Common myeloid progenitor, CD34-positive (primary cell): ENCODE measurements around the gene CTXND2.
"Not testable (repeated sequence)": the region's sequence is repeated elsewhere in the genome, so short reads cannot be mapped to it uniquely, and the experiment has no call there.

ENCODE experiments used
- CTCF ChIA-PET: fragments of 350-600 bp; sonication (Branson Sonifier 250); formaldehyde crosslinking; loops from one replicate; lab custom pipeline; 2021; ENCODE audit warnings: antibody characterized with exemption; lab: Charles Lee
- POLR2A ChIA-PET: fragments of 350-600 bp; sonication (Branson Sonifier 250); formaldehyde crosslinking; loops from one replicate; lab custom pipeline; 2021; ENCODE audit warnings: antibody characterized with exemption; lab: Charles Lee
- DNase-seq, 3 donors: peaks; one replicate each; pipeline versions ENCODE4 v3.0.0 to v3.0.0-alpha.2; 2013
- H3K27ac ChIP-seq, 2 experiments: 1 replicate in 1 of 2; 2 replicates in 1 of 2; pipeline ENCODE4 v1.7.0; 2013; ENCODE audit warnings: inconsistent platforms in 2 of 2, low read length in 2 of 2, mild to moderate bottlenecking in 2 of 2, low read depth in 1 of 2, moderate library complexity in 1 of 2; ENCODE audit not compliant: severe bottlenecking in 2 of 2, insufficient read depth in 1 of 2, poor library complexity in 1 of 2
- H3K27me3 ChIP-seq, 5 experiments: replicated peaks in 2 of 5; 1 replicate in 3 of 5; 2 replicates in 2 of 5; pipeline versions ENCODE4 v1.6.1 to v1.7.0; 2013; ENCODE audit warnings: low read length in 4 of 5, mild to moderate bottlenecking in 2 of 5, moderate library complexity in 2 of 5, inconsistent platforms in 1 of 5; ENCODE audit not compliant: insufficient read depth in 5 of 5, control insufficient read depth in 4 of 5
- H3K36me3 ChIP-seq, 4 experiments: 1 replicate in 2 of 4; 2 replicates in 2 of 4; pipeline versions ENCODE4 v1.6.1 to v1.7.0; 2013; ENCODE audit warnings: low read length in 3 of 4, control low read depth in 1 of 4, mild to moderate bottlenecking in 1 of 4; ENCODE audit not compliant: control insufficient read depth in 4 of 4, insufficient read depth in 4 of 4
- H3K4me1 ChIP-seq, 4 experiments: 1 replicate in 3 of 4; 2 replicates in 1 of 4; pipeline versions ENCODE4 v1.6.1 to v1.7.1; 2013; ENCODE audit warnings: low read length in 3 of 4, mild to moderate bottlenecking in 3 of 4, control low read depth in 1 of 4, inconsistent platforms in 1 of 4, moderate library complexity in 1 of 4; ENCODE audit not compliant: control insufficient read depth in 4 of 4, insufficient read depth in 4 of 4; ENCODE audit errors: control extremely low read depth in 1 of 4
- H3K4me3 ChIP-seq, 7 experiments: 1 replicate in 4 of 7; 2 replicates in 3 of 7; pipeline versions ENCODE4 v1.5.1 to v1.7.0; 2013; ENCODE audit warnings: mild to moderate bottlenecking in 7 of 7, low read length in 6 of 7, moderate library complexity in 6 of 7, inconsistent platforms in 2 of 7, low read depth in 2 of 7, control low read depth in 1 of 7; ENCODE audit not compliant: insufficient read depth in 4 of 7, control insufficient read depth in 1 of 7; ENCODE audit errors: extremely low read depth in 1 of 7
- H3K9me3 ChIP-seq, 5 experiments: 1 replicate in 4 of 5; 2 replicates in 1 of 5; pipeline versions ENCODE4 v1.6.1 to v1.7.1; 2013; ENCODE audit warnings: low read length in 4 of 5, mild to moderate bottlenecking in 2 of 5, inconsistent platforms in 1 of 5, low read depth in 1 of 5, moderate library complexity in 1 of 5; ENCODE audit not compliant: control insufficient read depth in 4 of 5, insufficient read depth in 2 of 5; ENCODE audit errors: control extremely low read depth in 1 of 5
- WGBS: methylation state at CpG from one replicate; pipeline ENCODE4 v1.1.5; 2013; ENCODE audit not compliant: insufficient coverage; 5-methylcytosine and 5-hydroxymethylcytosine counted together

The CTXND2 gene

DNA sequence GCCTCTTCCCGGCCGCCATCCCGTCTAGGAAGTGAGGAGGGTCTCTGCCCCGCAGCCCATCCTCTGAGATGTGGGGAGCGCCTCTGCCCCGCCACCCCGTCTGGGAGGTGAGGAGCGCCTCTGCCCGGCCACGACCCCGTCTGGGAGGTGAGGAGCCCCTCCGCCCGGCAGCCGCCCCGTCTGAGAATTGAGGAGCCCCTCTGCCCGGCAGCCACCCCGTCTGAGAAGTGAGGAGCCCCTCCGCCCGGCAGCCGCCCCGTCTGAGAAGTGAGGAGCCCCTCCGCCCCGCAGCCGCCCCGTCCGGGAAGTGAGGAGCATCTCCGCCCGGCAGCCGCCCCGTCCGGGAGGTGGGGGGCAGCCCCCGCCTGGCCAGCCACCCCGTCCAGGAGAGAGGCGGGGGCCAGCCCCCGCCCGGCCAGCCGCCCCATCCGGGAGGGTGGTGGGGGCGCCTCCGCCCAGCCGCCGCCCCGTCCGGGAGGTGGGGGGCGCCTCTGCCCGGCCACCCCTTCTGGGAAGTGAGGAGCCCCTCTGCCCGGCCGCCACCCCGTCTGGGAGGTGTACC is 36.1 kb upstream of the CTXND2 start:
- H3K9me3 ChIP-seq, H3K4me3 ChIP-seq, H3K27ac ChIP-seq, H3K27me3 ChIP-seq, POLR2A ChIA-PET, CTCF ChIA-PET, DNase-seq: not testable (repeated sequence)
- WGBS = 99% methylated on average over 22 of the region's 49 CpGs
- H3K36me3 ChIP-seq = peaks cover 6 to 34% (median 9%) of the 10 kb centered on the region in 4 experiments
- peaks cover 0 to 11% (median 5%) of the 10 kb centered on the region in 4 experiments for H3K4me1 ChIP-seq

GRCh38 chr1:150852734-150853133 is 34.2 kb upstream of the CTXND2 start:
- H3K27me3 ChIP-seq, H3K27ac ChIP-seq, POLR2A ChIA-PET, H3K9me3 ChIP-seq: not testable (repeated sequence)
- Histone ChIP-seq H3K4me1 (peaks cover 0 to 11% (median 5%) of the 10 kb centered on the region in 4 experiments), H3K36me3 (peaks cover 6 to 42% (median 11%) of the 10 kb centered on the region in 4 experiments), H3K4me3 (peak overlapping the region in 1 of 7 experiments; percentile 42)
- CTCF ChIA-PET = interaction anchor here (1.2 kb wide), 1 partner anchor 15 kb away, joined by 3 read pairs; no protein-coding TSS in a partner anchor
- no CpG with 5 or more reads among the region's 3 CpGs for WGBS
- peak; percentile 22 to 62 (median 48) for DNase-seq

GRCh38 chr1:150863724-150864123 is 23.2 kb upstream of the CTXND2 start:
- H3K36me3 ChIP-seq = peaks cover 3 to 14% (median 4%) of the 10 kb centered on the region in 4 experiments
- peaks cover 0 to 2% (median 0%) of the 10 kb centered on the region in 5 experiments for H3K9me3 ChIP-seq
- CTCF ChIA-PET = no interaction called here
- no peak for DNase-seq
- POLR2A ChIA-PET = interaction anchor here (0.6 kb wide), 1 partner anchor 292 kb away, joined by 3 read pairs; no protein-coding TSS in a partner anchor
- H3K27ac ChIP-seq = no peak overlapping the region
- no peaks in the 10 kb centered on the region for H3K4me1 ChIP-seq
- WGBS = 100% methylated on average over 1 of the region's 2 CpGs
- no peak overlapping the region for H3K4me3 ChIP-seq
- no peaks in the 10 kb centered on the region for H3K27me3 ChIP-seq

DNA sequence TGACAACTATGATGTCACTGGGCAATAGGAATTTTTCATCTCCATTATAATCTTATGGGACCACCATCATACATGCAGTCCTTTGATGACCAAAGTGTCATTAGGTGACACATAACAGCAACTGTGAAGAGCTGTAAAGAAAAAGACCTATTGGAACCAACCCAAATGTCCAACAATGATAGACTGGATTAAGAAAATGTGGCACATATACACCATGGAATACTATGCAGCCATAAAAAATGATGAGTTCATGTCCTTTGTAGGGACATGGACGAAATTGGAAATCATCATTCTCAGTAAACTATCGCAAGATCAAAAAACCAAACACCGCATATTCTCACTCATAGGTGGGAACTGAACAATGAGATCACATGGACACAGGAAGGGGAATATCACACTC is 22.7 kb upstream of the CTXND2 start:
- POLR2A ChIA-PET = not testable (repeated sequence)
- WGBS = no CpG with 5 or more reads among the region's 3 CpGs

GRCh38 chr1:150869683-150870082 is 17.3 kb upstream of the CTXND2 start:
- no peaks in the 10 kb centered on the region for H3K27me3 ChIP-seq
- ChIA-PET CTCF (interaction anchor here (1.7 to 2.1 kb wide), 2 partner anchors 11 to 53 kb away, joined by 6 to 10 read pairs; no protein-coding TSS in a partner anchor), POLR2A (no interaction called here)
- peak in 2 of 3 donors; percentile 27 to 34 for DNase-seq
- H3K27ac ChIP-seq = no peak overlapping the region
- H3K36me3 ChIP-seq = peaks cover 0 to 11% (median 3%) of the 10 kb centered on the region in 4 experiments
- no peak overlapping the region for H3K4me3 ChIP-seq
- no peaks in the 10 kb centered on the region for H3K9me3 ChIP-seq
- H3K4me1 ChIP-seq = peaks cover 0 to 8% (median 4%) of the 10 kb centered on the region in 4 experiments

More for the DNA sequence above, 22.7 kb upstream of the CTXND2 start:
- H3K4me1 ChIP-seq, H3K4me3 ChIP-seq, H3K9me3 ChIP-seq, H3K27me3 ChIP-seq, DNase-seq, CTCF ChIA-PET, H3K27ac ChIP-seq: not testable (repeated sequence)
- peaks cover 3 to 15% (median 4%) of the 10 kb centered on the region in 4 experiments for H3K36me3 ChIP-seq

DNA sequence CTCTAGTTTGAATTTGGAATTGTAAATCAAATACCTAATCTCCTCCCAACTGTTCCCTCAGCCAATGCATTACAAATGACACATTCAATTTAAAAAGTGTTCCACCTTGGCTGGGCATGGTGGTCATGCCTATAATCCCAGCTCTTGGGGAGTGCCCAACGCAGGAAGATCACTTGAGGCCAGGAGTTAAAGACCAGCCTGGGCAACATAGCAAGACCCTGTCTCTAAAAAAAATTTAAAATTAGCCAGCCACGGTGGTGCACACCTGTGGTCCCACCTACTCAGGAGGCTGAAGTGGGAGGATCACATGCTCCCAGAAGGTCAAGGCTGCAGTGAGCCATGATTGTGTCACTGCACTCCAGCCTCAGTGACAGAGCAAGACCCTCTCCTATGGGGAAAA is 14.4 kb upstream of the CTXND2 start:
- DNase-seq = no peak
- CTCF ChIA-PET = no interaction called here
- 93% methylated on average over 2 of the region's 2 CpGs for WGBS
- H3K4me3 ChIP-seq = no peak overlapping the region
- H3K9me3 ChIP-seq = no peaks in the 10 kb centered on the region
- H3K36me3 ChIP-seq = peaks cover 0 to 11% (median 2%) of the 10 kb centered on the region in 4 experiments
- H3K27me3 ChIP-seq = no peaks in the 10 kb centered on the region
- no peak overlapping the region for H3K27ac ChIP-seq
- peaks cover 7 to 19% (median 15%) of the 10 kb centered on the region in 4 experiments for H3K4me1 ChIP-seq
- POLR2A ChIA-PET = no interaction called here

- H3K4me1 ChIP-seq = peaks cover 7 to 19% (median 15%) of the 10 kb centered on the region in 4 experiments
- CTCF ChIA-PET = interaction anchor here (1.2 kb wide), 1 partner anchor 15 kb away, joined by 5 read pairs; no protein-coding TSS in a partner anchor
- no peaks in the 10 kb centered on the region for H3K9me3 ChIP-seq
- no peak overlapping the region for H3K27ac ChIP-seq
- H3K36me3 ChIP-seq = peaks cover 0 to 5% (median 1%) of the 10 kb centered on the region in 4 experiments
- DNase-seq = no peak
- POLR2A ChIA-PET = no interaction called here
- H3K4me3 ChIP-seq = no peak overlapping the region
- no peaks in the 10 kb centered on the region for H3K27me3 ChIP-seq
- WGBS = 100% methylated on average over 2 of the region's 2 CpGs
Observed at GRCh38 chr1:150873521-150873920, 13.4 kb upstream of the CTXND2 start.
